Bronchial epithelial cell (primary cell): ENCODE results near the gene CHFR. TPM values are rescaled to one million over a fixed set of nuclear protein-coding genes. Genes with fewer than 3 reads are reported as not detected.
"Not testable (repeated sequence)": the region's sequence is repeated elsewhere in the genome, so short reads cannot be mapped to it uniquely, and the experiment has no call there.

ENCODE experiments used
- DNase-seq: peaks from one replicate; pipeline ENCODE4 v3.0.0-alpha.2; 2010; ENCODE audit warnings: low read depth
- FAIRE-seq: peaks from 2 replicates; lab custom pipeline; 2011; peaks lifted over from hg19 to GRCh38; lab: Jason Lieb, UNC
- H3K27me3 ChIP-seq: 2 replicates; pipeline ENCODE4 v1.5.1; 2011; ENCODE audit warnings: low read length; ENCODE audit not compliant: control insufficient read depth, insufficient read depth
- H3K36me3 ChIP-seq: 2 replicates; pipeline ENCODE4 v1.5.1; 2011; ENCODE audit warnings: low read length; ENCODE audit not compliant: control insufficient read depth, insufficient read depth
- H3K4me3 ChIP-seq: 2 replicates; pipeline ENCODE4 v1.5.1; 2011; ENCODE audit warnings: mild to moderate bottlenecking, low read depth, low read length, control low read depth
- total RNA-seq: library from RNA; depleted of rRNA; stranded (reverse); fragments of >200 nt; gene quantifications from 2 replicates; pipeline ENCODE4 v1.2.1, GENCODE V29; 2014
- TF ChIP-seq, protein P1 (sequence below): IDR thresholded peaks from 2 replicates; pipeline ENCODE4 v1.5.1; 2011; ENCODE audit warnings: mild to moderate bottlenecking, moderate library complexity, low read length, control low read depth, inconsistent platforms; ENCODE audit not compliant: insufficient read depth, severe bottlenecking

The CHFR gene
- total RNA-seq, 1 donor from 2014 or later: 33.4 TPM

DNA sequence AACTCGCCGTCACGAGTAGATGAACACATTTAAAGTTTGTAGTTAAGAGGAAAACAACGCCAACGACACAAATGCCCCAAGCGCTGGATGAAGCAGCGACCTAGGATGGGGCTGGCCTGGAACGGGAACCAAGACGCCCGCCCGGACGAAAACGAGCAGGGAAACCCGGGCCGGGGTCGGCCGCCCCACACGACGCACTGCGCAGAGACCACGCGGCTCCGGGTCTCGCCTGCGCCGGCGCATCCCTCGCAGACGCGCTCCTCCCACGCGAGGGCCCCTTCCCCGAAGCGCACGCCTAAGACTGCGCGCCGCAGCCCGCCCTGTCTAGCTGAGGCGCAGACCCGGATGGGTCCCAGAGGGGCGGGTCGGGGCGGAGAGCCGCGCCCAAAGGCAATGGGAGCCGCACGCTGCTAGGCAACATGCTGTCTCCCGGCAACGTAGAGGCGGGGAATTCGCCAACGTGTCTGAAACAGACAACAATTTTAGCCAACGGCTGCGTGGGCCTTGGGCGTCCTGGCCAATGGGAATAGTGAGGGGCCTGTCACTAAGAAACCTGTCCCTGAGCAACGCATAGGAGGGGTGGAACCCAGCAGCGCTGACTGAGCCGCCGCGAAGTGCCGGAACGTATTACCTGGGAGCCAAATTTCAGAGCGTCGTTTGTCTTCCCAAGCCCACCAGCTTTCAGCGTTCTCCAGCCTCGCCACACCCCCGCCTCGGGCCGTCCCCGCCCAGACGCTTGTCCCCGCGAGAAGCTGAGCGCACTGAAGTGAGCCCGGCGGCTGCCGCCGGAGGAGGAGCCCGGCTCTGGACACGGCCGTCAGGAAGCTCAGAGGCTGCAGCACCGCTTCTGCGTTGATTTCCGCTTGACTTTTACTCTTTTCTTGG, 21.0 kb upstream of the CHFR start:
- Histone ChIP-seq H3K27me3 (no peaks in the 10 kb centered on the region), H3K4me3 (peak overlapping the region; percentile 66), H3K36me3 (no peaks in the 10 kb centered on the region)
- peak; percentile 97 for DNase-seq
- no peak for FAIRE-seq
- TF ChIP-seq, protein P1, sequence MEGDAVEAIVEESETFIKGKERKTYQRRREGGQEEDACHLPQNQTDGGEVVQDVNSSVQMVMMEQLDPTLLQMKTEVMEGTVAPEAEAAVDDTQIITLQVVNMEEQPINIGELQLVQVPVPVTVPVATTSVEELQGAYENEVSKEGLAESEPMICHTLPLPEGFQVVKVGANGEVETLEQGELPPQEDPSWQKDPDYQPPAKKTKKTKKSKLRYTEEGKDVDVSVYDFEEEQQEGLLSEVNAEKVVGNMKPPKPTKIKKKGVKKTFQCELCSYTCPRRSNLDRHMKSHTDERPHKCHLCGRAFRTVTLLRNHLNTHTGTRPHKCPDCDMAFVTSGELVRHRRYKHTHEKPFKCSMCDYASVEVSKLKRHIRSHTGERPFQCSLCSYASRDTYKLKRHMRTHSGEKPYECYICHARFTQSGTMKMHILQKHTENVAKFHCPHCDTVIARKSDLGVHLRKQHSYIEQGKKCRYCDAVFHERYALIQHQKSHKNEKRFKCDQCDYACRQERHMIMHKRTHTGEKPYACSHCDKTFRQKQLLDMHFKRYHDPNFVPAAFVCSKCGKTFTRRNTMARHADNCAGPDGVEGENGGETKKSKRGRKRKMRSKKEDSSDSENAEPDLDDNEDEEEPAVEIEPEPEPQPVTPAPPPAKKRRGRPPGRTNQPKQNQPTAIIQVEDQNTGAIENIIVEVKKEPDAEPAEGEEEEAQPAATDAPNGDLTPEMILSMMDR: no peak

DNA sequence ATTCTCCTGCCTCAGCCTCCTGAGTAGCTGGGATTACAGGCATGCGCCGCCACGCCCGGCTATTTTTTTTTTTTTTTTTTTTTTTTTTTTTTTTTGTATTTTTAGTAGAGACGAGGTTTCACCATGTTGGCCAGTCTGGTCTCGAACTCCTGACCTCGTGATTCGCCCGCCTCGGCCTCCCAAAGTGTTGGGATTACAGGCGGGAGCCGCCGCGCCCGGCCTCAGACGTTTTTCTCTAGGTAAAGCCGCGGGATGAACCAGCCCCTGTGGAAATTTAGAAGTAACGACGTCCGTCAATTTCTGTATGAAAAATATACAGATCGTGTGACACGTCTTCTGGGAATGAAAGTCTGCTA, 20.4 kb upstream of the CHFR start:
- H3K36me3 ChIP-seq, FAIRE-seq, H3K27me3 ChIP-seq, DNase-seq: not testable (repeated sequence)
- H3K4me3 ChIP-seq: peak overlapping the region; percentile 66

DNA sequence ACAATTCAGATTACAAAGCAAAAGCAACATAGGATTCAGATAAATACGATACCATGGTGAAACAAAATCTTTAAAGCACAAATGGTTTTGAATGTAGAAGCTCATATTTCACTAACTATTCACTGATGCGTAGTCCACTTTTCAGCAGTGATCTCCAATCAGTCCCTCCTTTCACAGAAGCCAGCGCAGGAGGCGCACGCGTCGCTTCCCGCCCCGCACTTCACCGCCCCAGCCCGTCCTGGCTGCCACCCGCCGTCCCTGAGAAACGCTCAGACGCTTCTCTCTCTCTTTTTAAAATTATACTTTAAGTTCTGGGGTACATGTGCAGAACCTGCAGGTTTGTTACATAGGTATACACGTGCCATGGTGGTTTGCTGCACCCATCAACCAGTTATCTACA, 19.8 kb upstream of the CHFR start:
- no peaks in the 10 kb centered on the region for H3K27me3 ChIP-seq
- no peak for FAIRE-seq
- H3K4me3 ChIP-seq: no peak overlapping the region

DNA sequence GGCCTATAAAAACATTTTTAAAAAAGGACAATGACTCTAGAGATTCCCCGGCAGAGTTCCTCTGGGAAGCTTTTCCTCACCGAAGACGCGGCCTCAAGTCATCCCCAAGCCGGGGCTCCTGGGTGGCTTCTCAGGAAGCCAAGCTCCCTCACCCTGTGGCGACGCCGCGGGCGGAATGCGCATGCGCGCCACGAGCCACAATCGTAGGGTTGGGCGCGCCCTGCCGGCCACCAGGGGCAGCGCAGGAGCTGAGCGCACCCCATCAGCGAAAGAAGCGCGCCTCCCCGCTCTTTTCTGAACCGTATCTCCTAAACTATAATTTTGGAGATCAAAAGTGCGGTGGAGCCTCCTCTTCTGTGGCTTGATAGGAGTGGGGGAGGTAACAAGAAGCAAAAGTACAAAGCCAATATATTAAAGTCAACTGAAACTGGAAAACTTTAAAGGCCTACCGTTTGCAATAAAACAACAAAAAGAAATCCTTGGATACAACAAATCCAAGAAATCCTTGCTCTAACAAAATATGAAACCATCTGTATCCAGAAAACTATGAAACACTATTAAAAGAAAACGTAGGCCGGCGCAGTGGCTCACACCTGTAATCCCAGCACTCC, 17.4 kb upstream of the CHFR start:
- no peak overlapping the region for H3K4me3 ChIP-seq
- TF ChIP-seq, protein P1: peak; percentile 64
- H3K36me3 ChIP-seq: no peaks in the 10 kb centered on the region
- DNase-seq: no peak
- no peaks in the 10 kb centered on the region for H3K27me3 ChIP-seq
- no peak for FAIRE-seq

More for the DNA sequence above, 19.8 kb upstream of the CHFR start:
- H3K36me3 ChIP-seq: no peaks in the 10 kb centered on the region
- no peak for DNase-seq
- TF ChIP-seq, protein P1: no peak

DNA sequence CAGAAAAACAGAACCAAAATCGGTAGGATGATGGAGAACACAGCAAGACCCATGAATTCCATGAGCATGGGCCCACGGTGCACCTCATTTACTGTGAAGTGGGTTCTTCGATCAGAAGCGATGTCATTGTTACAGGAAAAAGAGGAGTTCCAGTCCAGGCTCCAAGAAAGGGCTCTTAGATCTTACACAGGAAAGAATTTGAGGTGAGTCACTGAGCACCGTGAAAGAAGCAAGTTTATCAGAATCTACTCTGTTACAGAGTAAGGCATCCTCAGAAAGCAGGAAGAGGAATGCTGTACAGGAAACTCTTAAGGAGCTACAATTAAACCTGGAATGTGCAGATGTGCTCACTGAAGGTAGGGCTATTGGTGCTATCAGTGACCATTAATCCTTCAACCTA, 11.6 kb upstream of the CHFR start:
- FAIRE-seq (no peak), DNase-seq (peak; percentile 31)
- no peaks in the 10 kb centered on the region for H3K27me3 ChIP-seq
- H3K4me3 ChIP-seq: no peak overlapping the region
- H3K36me3 ChIP-seq: no peaks in the 10 kb centered on the region
- TF ChIP-seq, protein P1: no peak

DNA sequence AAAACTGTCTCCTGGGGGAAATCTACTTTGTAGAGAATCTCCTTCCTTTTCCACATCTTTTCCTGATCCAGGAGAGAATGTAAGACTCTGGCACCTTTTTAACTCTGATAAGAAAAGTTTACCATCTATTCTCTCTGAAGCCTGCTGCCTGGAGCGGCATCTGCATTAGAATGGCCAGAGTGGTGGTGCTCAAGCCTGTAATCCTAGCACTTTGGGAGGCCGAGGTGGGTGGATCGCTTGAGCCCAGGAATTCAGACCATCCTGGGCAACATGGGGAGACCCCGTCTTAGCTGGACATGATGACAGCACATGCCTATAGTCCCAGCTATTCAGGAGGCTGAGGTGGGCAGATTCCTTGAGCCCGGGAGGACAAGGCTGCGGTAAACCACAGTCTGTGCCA, 1.4 kb upstream of the CHFR start:
- Histone ChIP-seq H3K27me3 (no peaks in the 10 kb centered on the region), H3K36me3 (peaks cover 4% of the 10 kb centered on the region), H3K4me3 (no peak overlapping the region)
- no peak for DNase-seq
- TF ChIP-seq, protein P1: no peak
- FAIRE-seq: no peak
